ENCODE measurements around the gene NOC2L.

NOC2L gene

DNA sequence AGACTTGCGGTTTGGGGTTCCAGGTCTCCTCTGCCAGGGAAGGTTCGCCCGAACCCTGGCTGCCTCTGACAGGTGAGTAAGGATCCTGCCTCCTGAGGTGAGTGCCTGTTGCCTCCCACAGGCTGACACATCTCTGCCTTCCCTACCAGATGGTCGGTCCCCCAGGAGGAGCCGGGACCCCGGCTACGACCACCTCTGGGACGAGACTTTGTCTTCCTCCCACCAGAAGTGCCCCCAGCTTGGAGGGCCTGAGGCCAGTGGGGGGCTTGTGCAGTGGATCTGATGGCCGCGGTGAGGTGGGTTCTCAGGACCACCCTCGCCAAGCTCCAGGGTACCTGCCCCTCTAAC is 15.2 kb upstream of the NOC2L start:
- DNase-seq = no peak

DNA sequence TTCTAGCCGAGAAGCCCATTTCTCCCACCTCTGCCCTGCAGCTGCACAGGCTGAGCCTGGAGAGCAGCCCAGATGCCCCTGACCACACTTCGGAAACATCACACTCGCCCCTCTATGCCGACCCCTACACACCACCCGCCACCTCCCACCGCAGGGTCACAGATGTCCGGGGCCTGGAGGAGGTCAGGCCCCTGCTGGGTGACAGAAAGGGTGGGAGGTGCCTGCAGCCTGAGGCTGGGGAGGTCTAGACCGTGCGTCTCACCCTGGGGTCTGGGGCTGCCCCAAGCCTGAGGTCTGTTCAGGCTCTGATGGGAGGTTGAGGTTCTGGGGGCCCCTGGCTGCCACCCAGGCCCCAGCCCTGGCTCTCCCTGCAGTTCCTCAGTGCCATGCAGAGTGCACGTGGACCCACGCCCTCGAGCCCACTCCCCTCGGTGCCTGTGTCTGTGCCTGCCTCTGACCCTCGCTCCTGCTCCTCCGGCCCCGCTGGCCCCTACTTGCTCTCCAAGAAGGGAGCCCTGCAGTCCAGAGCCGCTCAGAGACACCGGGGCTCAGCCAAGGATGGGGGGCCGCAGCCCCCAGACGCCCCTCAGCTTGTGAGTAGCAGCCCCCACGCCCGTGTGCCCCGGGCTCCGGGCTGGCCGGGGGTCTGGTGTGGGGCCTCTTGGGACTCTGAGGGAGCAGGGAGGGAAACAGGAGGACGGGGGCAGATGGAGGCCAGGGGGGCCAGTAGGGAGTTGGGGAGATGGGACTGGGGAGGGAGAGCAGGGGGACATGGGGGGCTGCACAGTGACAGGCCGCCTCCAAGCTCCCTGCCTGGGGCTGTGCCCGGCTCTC is 14.6 kb upstream of the NOC2L start:
- no peak for DNase-seq

- DNase-seq = no peak
Measured at GRCh38 chr1:972726-973458, 13.8 kb upstream of the NOC2L start.

DNA sequence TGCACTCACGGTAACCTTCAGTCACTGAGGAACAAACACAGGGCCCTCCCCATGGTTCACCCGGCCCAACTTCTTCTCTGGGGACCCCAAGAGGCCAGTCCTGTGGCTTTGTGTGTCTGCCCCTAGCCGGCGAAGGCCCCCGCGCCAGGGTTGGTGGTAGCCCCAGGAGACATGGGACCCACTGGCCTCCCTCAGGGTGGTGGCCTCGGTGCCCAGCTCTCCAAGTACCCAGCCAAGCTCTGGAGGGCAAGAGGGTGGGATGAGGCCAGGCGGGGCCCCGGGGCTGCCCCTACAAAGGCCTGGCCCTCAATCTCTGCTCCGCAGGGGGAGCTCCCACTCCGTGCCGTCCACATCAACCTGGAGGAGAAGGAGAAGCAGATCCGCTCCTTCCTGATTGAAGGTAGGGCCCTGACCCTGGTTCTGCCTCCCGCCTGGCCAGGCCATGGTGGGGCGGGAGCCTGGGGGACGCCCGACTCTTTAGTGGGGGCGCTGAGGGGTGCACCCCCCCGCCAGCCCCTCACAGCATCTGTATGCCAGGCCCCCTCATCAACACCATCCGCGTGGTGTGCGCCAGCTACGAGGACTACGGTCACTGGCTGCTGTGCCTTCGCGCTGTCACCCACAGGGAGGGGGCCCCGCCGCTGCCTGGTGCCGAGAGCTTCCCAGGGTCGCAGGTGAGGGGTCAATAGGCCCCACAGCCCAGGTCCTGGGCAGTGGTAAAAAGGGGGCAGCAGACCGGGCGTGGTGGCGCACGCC is 12.9 kb upstream of the NOC2L start:
- no peak for DNase-seq

DNA sequence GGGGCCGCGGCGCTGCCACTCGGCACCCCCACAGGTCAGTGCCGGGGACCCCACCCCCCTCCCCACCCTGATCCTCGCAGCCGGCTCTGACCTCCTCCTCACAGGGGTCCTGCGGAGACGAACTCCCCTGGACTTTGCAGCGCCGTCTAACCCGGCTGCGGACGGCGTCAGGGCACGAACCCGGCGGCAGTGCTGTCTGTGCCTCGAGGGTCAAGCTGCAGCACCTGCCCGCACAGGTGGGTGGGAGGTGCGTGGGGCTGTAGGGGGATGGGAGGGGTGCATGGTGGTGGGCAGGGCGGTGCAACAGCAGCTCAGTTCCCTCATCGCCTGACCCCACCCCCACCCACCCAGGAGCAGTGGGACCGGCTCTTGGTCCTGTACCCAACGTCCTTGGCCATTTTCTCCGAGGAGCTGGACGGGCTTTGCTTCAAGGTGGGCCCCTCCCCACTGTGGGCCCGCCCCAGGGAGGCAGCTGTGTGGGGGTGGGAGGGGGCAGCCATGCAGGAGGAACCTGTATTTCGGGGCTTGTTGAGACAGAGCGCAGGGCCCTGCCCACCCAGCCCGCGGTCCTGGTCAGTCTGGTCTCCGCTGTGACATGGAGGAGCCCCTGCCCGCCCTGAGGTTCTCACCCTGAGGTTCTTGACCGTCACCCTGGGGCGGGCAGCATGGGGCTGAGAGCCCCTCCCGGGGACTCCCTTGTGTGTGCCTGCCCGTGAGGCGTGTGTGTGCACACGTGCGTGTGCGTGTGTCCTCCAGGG is 12.1 kb upstream of the NOC2L start:
- DNase-seq = no peak

- DNase-seq = no peak
Measured at GRCh38 chr1:970242-970972, 11.4 kb upstream of the NOC2L start.

GRCh38 chr1:969260-969855 is 10.3 kb upstream of the NOC2L start:
- no peak for DNase-seq

- no peak for DNase-seq
Measured at GRCh38 chr1:967466-968343, 8.6 kb upstream of the NOC2L start.

DNA sequence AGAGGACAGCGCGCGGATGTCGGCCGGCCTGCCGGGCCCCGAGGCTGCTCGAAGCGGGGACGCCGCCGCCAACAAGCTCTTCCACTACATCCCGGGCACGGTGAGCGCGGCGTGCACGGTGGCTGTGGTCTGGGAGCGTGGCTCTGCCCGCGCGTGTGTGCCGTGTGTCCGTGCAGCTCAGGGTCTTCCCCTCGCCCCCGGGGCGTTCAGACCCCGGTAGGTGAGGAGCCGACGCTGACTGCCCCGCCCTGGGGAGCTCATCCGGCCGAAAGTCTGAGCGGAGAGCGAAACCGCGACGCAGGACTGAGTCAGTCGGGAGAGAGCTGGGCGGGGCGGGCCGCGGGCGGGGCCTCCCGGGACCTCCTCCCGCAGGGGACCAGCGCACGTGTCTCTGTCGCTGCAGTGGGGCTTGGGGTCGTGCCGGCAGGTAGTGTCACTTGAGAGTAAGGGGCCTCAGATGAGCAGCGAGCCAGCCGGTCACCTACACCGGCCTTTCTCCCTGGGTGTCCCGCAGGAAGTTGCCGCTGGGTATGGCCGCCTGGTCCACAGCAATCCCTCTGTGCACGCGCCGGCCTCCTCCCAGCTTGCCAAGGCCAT is 7.7 kb upstream of the NOC2L start:
- DNase-seq = peak; percentile 74

GRCh38 chr1:966135-966703 is 7.2 kb upstream of the NOC2L start, which contains the start of gene PLEKHN1:
Gene PLEKHN1 (plus strand): TSS chr1:966482. CDS start chr1:966532, 50 bp downstream.
- DNase-seq = peak; percentile 66

GRCh38 chr1:965526-966134 is 6.6 kb upstream of the NOC2L start:
- DNase-seq = no peak

DNA sequence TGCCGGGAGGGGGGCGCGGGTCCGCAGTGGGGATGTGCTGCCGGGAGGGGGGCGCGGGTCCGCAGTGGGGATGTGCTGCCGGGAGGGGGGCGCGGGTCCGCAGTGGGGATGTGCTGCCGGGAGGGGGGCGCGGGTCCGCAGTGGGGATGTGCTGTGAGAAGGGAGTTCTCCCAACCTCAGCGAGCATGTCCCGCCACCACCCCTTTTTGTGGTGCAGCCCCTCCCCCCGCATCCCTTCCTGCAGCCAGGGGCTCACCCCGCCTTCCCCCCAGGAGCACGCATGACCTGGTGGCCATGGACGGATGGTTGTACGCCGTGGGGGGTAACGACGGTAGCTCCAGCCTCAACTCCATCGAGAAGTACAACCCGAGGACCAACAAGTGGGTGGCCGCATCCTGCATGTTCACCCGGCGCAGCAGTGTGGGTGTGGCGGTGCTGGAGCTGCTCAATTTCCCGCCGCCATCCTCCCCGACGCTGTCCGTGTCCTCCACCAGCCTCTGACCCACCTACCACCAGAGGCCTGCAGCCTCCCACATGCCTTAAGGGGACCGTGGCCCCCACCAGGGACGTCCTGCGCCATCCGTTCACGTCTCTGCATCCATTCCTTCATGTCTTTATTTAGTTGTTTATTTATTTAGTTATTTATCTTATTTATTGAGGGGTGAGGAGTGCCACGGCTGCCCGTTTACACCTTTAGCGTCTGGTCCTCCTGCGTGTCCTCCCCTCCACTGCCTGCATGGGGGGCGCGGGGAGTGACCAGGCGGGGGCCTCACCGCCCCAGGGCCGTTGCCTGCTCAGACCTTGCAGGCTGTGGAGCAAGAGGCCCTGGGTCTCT is 5.9 kb upstream of the NOC2L start:
- DNase-seq = no peak

DNA sequence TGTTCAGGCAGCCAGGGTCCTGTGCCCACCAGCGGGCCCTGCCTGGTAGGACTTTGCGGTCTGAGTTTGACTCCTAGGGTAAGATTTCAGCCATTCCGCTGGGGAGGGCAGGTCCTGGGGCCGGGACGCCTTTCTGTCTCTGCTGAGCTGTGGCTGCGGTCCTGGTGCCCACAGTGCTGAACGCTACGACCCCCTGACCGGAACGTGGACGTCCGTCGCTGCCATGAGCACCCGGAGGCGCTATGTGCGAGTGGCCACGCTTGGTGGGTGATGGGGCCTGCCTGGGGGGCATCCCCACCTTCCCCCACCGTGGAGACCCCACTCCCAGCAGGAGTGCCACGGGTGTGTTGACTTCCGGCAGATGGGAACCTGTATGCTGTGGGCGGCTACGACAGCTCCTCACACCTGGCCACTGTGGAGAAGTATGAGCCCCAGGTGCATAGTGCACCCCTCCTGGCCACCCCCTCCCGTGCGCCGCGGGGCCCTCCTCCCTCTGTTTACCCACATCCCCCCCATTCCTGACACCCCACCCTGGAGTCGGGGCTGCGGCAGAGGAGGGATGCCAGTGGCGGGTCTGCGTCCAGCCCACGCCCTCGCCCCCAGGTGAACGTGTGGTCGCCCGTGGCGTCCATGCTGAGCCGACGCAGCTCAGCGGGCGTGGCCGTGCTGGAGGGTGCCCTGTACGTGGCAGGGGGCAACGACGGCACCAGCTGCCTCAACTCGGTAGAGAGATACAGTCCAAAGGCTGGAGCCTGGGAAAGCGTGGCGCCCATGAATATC is 4.9 kb upstream of the NOC2L start:
- no peak for DNase-seq

GRCh38 chr1:963301-963651 is 4.2 kb upstream of the NOC2L start:
- no peak for DNase-seq

GRCh38 chr1:962381-963300 is 3.6 kb upstream of the NOC2L start:
- no peak for DNase-seq

- DNase-seq = peak; percentile 34
Measured at GRCh38 chr1:961132-961669, 2.1 kb upstream of the NOC2L start.
